ENCODE data around the gene IQSEC3. TPM values are rescaled to one million over a fixed set of nuclear protein-coding genes. Genes with fewer than 3 reads are reported as not detected.

The IQSEC3 gene
- total and polyA plus RNA-seq, 2 of the 13 experiments (the other 11 are each of a cell fraction or from before 2014, with no cell fraction given): not detected

DNA sequence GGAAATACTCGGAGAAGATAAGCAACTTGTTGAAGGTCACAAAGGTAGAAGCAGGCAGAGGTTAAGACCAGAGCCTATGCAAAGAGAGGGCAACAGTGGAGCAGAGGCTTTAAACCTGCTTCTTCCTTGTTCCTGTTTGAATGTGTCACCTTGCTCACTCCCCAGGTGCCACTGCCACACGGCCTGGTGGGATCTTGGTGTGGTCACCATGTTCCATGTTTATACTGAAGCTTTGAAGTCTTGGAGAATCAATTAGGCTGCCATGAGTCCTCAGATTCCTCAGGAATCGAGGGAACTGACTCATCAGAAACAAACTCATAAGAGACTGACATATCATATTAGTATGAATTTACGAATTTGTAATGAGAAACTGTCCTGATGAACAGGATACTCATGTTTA lies 46.8 kb downstream of the IQSEC3 start (continued):
- TF ChIP-seq, protein P1, sequence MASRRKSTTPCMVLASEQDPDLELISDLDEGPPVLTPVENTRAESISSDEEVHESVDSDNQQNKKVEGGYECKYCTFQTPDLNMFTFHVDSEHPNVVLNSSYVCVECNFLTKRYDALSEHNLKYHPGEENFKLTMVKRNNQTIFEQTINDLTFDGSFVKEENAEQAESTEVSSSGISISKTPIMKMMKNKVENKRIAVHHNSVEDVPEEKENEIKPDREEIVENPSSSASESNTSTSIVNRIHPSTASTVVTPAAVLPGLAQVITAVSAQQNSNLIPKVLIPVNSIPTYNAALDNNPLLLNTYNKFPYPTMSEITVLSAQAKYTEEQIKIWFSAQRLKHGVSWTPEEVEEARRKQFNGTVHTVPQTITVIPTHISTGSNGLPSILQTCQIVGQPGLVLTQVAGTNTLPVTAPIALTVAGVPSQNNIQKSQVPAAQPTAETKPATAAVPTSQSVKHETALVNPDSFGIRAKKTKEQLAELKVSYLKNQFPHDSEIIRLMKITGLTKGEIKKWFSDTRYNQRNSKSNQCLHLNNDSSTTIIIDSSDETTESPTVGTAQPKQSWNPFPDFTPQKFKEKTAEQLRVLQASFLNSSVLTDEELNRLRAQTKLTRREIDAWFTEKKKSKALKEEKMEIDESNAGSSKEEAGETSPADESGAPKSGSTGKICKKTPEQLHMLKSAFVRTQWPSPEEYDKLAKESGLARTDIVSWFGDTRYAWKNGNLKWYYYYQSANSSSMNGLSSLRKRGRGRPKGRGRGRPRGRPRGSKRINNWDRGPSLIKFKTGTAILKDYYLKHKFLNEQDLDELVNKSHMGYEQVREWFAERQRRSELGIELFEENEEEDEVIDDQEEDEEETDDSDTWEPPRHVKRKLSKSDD (CRISPR knock-in tag; IDR thresholded peaks at IDR 0.05; ENCODE audit: low read depth): no peak
- TF ChIP-seq, protein P2, sequence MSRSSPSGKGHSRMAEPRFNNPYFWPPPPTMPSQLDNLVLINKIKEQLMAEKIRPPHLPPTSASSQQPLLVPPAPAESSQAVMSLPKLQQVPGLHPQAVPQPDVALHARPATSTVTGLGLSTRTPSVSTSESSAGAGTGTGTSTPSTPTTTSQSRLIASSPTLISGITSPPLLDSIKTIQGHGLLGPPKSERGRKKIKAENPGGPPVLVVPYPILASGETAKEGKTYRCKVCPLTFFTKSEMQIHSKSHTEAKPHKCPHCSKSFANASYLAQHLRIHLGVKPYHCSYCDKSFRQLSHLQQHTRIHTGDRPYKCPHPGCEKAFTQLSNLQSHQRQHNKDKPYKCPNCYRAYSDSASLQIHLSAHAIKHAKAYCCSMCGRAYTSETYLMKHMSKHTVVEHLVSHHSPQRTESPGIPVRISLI (CRISPR knock-in tag; IDR thresholded peaks at IDR 0.05; ENCODE audit: borderline replicate concordance): no peak
- no peak for TF ChIP-seq KLF15 (CRISPR knock-in tag; IDR thresholded peaks at IDR 0.05; ENCODE audit: borderline replicate concordance)
- TF ChIP-seq ZNF768 (CRISPR knock-in tag; IDR thresholded peaks at IDR 0.05): no peak

DNA sequence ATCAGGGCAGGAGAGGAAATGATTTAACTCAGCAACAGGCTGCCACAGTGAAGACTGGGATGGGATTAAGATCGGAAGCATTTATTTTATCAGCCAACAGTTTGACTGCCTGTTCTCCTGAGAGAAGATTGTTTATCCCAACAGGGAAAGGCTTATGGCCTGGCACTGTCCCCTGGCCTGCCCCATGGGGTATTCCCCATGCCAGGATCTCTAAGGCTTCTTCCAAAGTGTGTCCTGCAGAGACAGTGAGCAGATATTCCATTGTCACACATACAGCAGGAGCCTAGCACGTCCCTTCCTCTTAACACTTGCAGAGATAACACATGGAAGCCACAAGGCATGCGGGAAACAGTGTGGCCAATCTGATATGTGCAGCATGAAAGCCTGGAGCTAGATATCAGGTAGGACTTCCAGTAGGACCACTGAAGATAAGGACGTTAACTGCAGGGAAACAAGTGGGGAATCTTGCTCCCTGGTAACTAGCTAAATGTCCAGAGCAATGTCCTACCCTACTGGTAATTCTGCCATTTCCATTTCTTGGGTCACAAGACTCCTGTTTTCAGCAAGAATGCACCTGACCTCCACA lies 48.2 kb downstream of the IQSEC3 start:
- Histone ChIP-seq H3K9ac (ENCODE audit: insufficient read depth, low read depth, low read length) (no peak overlapping the region), H4K20me1 (ENCODE audit: insufficient read depth, low read length) (no peaks in the 10 kb centered on the region), H3K36me3 (replicated peaks in 1 of 2; ENCODE audit: control insufficient read depth in 1 of 2, insufficient read depth in 2 of 2, low read length in 2 of 2) (no peaks in the 10 kb centered on the region), H3K9me3 (ENCODE audit: low read length) (no peaks in the 10 kb centered on the region), H3K4me1 (ENCODE audit: insufficient read depth, low read length) (no peaks in the 10 kb centered on the region), H3K4me3 (replicated peaks in 1 of 3; ENCODE audit: insufficient read depth in 1 of 3, low read depth in 2 of 3, low read length in 3 of 3) (no peak overlapping the region), H3K79me2 (ENCODE audit: insufficient read depth, low read length) (no peaks in the 10 kb centered on the region), H2AFZ (ENCODE audit: low read length) (no peak overlapping the region), H3K4me2 (ENCODE audit: low read depth, low read length) (no peak overlapping the region), H3K27me3 (ENCODE audit: control insufficient read depth in 1 of 2, insufficient read depth in 2 of 2, low read length in 2 of 2) (peaks cover 1 to 20% of the 10 kb centered on the region in 2 experiments; a peak in 2 of 5 replicates), H3K27ac (ENCODE audit: extremely low read length, insufficient read depth, low read length) (no peak overlapping the region)
- in situ Hi-C loops (cut with HindIII; ENCODE audit: extremely low pct_ligation_motif_present, low pct_unique_long_range_greater_than_20kb) (no loop called here), intact Hi-C loops (cut with micrococcal nuclease; ENCODE audit: unreplicated experiment) (no loop called here)
- CTCF ChIA-PET (ENCODE audit: low intra/inter-chr PET ratio, low total read pairs): no interaction called here
- WGBS (ENCODE audit: low lambda C conversion rate): 27% methylated on average over 4 of the region's 4 CpGs
- DNase-seq (ENCODE audit: low spot score) (no peak), FAIRE-seq (no peak), ATAC-seq (no peak)
- POLR2A ChIA-PET: no interaction called here
- TF ChIP-seq, protein P3, sequence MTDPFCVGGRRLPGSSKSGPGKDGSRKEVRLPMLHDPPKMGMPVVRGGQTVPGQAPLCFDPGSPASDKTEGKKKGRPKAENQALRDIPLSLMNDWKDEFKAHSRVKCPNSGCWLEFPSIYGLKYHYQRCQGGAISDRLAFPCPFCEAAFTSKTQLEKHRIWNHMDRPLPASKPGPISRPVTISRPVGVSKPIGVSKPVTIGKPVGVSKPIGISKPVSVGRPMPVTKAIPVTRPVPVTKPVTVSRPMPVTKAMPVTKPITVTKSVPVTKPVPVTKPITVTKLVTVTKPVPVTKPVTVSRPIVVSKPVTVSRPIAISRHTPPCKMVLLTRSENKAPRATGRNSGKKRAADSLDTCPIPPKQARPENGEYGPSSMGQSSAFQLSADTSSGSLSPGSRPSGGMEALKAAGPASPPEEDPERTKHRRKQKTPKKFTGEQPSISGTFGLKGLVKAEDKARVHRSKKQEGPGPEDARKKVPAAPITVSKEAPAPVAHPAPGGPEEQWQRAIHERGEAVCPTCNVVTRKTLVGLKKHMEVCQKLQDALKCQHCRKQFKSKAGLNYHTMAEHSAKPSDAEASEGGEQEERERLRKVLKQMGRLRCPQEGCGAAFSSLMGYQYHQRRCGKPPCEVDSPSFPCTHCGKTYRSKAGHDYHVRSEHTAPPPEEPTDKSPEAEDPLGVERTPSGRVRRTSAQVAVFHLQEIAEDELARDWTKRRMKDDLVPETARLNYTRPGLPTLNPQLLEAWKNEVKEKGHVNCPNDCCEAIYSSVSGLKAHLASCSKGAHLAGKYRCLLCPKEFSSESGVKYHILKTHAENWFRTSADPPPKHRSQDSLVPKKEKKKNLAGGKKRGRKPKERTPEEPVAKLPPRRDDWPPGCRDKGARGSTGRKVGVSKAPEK (CRISPR knock-in tag; IDR thresholded peaks at IDR 0.05; ENCODE audit: borderline replicate concordance): no peak
- no peak for TF ChIP-seq ISX (CRISPR knock-in tag; conservative IDR thresholded peaks at IDR 0.05)
- BruUV-seq (replicated peaks): no TSS peak
